Astrocyte of the hippocampus (primary cell): ENCODE measurements around the gene CAMK2D.

Experiments used
- DNase-seq: peaks from one replicate; pipeline ENCODE4 v3.0.0; 2011; ENCODE audit warnings: low read depth, low spot score

Gene CAMK2D

GRCh38 chr4:113684534-113685091 lies 76.9 kb downstream of the CAMK2D start:
- DNase-seq: peak; percentile 62

DNA sequence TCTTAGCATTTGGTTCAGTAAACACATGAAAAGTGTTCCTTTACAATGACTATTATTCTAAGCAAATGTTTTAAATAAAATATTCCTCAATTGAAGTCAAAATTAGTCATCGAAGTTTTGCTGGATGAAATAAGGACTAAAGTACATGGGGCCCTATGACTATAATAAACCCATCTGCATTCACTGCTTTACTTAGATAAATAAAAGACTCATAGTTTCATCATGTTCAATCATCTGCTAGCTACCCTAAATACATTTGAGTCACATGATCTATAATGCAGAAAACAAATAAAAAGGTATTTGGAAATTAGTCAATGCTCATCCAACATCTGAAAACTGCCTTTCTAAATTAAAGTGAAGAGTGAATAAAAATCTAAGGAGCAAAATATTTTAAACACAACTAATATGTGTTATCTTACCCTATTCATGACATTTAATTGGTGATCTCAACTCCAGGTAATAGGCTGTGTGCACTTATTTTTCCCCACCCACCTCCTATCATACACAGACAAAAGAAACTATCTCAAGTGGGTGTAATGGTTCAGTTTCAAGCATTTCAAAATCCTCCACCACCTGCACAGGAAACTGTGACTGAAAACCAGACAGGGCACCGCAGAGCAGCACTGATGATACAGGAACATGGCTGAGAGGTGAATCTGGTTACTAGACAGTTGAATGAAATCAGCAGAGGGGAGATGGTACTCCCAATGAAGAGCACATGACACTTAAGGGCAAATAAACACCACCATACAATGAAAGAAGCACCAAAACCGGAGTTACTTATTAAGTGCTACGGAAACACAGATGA lies 78.6 kb downstream of the CAMK2D start:
- DNase-seq: no peak

DNA sequence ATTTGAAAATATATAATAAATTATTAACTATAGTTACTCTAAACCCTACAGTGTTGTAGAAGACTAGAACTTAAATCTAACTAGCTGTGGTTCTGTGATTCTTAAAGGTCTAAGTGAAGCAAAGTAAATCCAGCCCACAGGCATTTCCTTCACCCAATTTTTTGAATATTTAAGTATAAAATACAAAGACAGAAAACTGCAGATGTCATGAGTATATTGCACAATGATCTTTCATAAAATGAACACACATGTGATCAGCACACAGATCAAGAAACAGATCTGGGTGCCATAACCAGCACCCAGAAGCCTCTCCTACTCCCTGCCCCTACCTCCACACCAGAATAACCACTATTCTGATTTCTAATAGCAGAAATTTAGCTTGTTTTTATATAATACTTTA lies 82.9 kb downstream of the CAMK2D start:
- no peak for DNase-seq

- no peak for DNase-seq
These were observed 84.2 kb downstream of the CAMK2D start for GRCh38 chr4:113677325-113677724.

- DNase-seq: no peak
These were observed 85.5 kb downstream of the CAMK2D start for GRCh38 chr4:113675731-113676697.

- DNase-seq: no peak
These were observed 86.8 kb downstream of the CAMK2D start for GRCh38 chr4:113674733-113675132.

DNA sequence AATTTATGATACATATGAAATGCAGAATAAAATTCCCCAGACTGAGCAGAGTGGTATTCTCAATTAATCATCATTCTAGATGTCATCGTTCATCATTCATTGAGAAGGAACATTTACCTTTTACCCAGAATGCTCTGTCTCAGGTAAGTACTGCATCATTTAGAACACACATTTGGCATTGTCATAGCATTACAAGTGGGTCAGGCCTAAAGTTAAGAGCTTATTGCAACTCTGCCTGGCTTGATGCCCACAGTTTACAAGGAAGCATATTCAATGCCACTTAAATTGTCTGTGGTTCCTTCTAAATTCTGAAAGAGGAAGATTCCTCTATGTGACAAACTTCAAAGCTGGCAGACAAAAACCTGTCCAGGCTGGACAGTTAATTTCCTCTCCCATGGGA lies 87.3 kb downstream of the CAMK2D start:
- no peak for DNase-seq

- peak; percentile 42 for DNase-seq
These were observed 88.1 kb downstream of the CAMK2D start for GRCh38 chr4:113673450-113673849.

DNA sequence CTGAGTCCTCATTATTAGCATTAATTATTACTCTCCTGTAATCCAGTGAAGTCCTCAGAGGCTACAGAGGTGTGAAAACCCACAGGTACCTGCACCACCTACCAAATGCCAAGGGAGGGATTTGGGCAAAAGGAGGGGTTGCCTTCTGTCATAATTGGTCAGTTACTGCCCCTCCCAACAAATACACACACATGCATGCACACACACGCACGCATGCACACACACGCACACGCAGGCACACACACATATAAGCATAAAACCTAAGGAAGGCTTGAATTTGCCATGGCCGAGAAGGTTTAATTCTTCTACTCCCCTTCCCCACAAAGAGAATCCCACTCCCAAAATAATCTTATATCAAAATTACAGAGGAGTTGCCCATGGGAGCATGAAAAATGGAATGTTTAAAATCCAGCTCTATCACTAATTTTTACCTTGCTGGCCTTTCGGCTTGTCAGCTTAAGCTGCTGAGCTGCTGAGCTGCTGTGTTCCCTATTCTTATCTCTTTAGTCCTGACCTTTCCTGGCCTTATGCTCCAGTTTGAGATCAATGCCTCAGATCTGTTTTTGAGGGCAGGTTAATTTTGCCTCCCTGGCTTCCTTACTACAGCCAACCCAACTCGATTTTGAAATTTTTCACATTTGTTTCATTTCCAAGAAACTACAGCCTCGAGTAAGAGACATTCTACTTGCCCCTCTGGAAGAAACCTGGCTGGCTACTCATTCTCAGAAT lies 95.0 kb downstream of the CAMK2D start:
- DNase-seq: no peak

- no peak for DNase-seq
These were observed 96.5 kb downstream of the CAMK2D start for GRCh38 chr4:113665036-113665435.

DNA sequence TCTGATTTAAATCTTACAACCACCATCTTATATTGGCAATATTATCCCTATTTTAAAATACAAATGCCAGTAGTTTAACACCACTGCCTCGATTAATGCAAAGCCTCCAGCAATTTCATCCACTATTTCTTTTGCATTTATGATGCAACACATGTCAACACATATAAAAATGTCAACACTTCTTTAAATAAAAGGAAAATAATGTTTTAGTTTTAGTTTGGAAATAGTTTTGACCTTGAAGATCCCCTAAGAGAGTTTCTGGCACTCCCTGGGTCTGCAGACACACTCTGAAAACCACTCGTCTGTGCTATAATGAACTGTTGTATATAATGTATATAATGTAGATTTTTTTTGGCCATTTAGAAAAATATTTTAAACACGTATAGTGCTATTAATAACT lies 99.0 kb downstream of the CAMK2D start:
- no peak for DNase-seq

DNA sequence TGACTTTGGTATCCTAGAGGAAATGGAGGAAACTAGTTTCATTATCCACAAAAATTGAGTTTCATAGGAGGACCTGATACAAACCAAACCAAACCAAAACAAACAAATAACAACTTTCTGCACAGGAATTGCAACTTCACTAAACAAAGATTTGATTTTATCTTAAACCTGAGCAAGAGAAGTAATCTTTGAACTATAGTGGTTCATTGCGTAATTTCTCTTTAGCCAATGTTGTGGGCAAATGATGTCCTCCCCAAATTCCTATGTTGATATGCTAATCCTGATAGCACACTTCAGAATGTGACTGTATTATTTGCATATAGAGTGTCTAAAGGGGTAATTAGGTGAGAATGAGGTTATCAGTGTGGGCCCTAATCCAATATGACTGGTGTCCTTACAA lies 102.4 kb downstream of the CAMK2D start:
- DNase-seq: no peak

DNA sequence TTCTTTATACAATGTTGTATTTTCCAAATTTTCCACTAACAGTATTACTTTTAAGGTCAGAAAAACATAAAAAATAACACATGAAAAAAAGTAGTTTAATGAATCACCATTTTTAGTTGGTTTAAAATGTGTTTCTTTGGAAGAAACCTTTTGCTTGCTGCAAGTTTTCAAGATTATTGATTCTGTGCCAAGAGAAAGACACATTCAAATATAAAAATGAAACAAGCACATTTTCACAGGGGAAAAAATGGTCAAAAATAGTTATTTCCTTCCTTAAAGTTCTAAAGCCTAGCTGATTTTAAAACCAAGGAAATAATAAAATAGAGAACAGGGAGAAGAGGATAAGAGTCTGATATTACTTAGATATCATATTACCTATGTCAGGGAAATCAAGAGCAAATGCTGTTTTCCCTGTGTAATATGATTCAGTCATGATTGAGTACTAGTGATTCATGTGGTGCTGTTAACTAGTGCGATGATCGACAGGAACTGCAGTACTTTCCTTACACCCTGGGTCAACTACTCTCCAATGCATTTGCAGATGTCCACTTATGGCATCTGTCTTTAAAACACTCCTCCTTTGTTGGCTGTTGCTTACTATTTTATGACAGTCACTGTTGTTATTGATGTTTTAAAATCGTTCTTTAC lies 103.8 kb downstream of the CAMK2D start:
- DNase-seq: no peak

- no peak for DNase-seq
These were observed 107.7 kb downstream of the CAMK2D start for GRCh38 chr4:113653871-113654270.

DNA sequence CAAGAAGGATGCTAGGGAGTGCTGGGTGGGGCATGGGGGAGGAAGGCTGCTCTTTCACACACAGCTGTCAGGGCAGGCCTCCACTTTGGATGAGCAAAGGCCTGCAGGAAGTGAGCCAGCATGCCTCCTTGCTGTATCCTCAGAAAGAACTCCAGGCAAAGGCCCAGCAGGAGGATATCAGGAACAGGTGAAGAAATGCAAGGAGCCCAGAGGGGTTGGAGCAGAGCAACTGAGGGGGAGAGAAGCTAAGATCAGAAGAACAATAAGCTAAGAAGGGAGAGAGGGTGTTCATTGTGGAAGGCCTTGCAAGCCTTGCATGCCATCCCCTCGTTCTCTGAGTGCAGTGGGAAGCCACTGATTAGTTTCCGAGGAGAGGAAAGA lies 115.1 kb downstream of the CAMK2D start:
- DNase-seq: peak; percentile 36

- peak; percentile 85 for DNase-seq
These were observed 115.6 kb downstream of the CAMK2D start for GRCh38 chr4:113645771-113646441.

DNA sequence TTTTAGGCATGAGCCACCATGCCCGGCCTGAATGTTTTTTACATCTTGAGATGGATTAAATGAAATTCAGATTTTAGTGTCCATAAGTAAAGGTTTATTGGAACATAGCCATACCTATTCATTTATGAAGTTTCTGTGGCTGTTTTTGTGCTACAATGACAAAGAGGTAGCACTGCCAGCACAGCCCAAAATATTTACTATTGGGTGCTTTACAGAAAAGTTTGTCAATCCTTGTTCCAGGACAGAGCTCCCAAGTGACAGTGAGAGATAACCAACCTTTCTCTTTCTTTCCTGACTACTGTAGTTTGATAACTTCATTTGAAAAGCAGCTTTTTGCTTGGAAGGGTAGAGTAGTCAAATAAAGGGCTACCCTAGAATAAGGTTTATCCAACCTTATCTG lies 116.2 kb downstream of the CAMK2D start:
- DNase-seq: no peak

DNA sequence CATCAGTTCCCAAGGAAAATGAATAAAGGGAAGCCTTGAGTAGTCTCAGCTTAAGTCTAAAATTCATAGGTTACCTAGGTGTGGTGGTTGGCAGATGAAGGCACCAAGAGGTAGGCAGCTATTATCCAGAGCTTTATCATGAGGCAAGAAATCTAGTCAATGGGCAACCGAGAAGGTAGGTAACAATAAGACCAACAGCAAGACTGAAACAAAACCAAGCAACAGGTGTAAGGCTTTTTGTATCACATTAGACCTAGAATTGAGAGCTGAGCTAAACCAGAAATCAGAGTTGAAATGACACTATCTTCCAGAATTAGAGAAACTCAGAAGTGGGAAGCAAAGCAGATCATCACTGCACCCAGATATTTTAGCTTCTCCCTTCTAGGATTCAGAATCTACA lies 117.1 kb downstream of the CAMK2D start:
- DNase-seq: no peak

DNA sequence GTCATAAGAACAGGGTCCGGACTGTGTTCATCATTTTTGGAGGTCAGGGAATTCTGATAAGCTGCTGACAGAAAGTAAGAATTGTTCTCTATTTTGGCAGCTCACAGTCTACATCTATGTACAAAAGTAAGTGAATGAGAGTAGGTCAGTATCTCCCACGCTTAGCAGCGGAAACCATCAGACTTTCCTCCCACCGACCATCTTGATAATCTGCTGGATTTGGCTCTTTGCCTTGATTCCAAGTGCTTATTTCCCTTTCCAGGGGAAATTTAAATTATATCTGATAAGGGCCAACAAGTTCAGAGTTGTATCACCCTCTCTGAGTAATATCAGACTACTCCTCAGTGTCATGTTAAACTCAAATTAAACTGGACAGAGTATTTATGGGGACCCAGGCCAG lies 118.0 kb downstream of the CAMK2D start:
- DNase-seq: no peak

GRCh38 chr4:113641025-113641431 lies 120.5 kb downstream of the CAMK2D start:
- DNase-seq: no peak

DNA sequence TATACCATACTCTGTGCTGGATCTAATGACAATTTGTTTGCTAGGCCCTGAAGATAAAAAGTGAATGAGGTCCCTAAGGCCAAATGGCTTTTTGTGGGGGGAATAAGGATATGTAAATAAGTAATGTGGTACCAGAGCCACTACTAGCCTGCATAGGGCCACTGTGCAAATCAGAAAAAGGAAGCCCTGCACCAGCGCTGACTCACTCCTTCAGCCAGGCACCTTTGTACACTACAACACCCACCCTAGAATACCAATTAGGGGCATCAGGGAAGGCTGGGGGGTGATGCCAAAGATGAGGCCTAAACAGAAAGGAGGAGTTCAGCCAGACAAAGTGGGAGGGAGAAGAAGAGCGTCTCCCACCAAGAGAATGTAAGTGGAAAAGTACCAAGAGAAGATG lies 122.2 kb downstream of the CAMK2D start:
- DNase-seq: peak; percentile 49
